KMS-11 (cell line): Measurements from ENCODE around the gene HHAT.

Experiments used
- H2AFZ ChIP-seq: fragments of 200-600 bp; sonication (generic); 2 replicates; pipeline ENCODE4 v1.6.1; 2016; ENCODE audit warnings: antibody characterized with exemption, mixed run types, low read depth
- H3K27ac ChIP-seq: fragments of 200-600 bp; sonication (generic); 2 replicates; pipeline ENCODE4 v1.6.1; 2016; ENCODE audit warnings: mild to moderate bottlenecking, mixed run types
- H3K27me3 ChIP-seq: fragments of 200-600 bp; sonication (generic); 2 replicates; pipeline ENCODE4 v1.6.1; 2017; ENCODE audit warnings: mild to moderate bottlenecking, low read depth, mixed run types, moderate library complexity; ENCODE audit not compliant: insufficient read depth
- H3K36me3 ChIP-seq: fragments of 200-600 bp; sonication (generic); 2 replicates; pipeline ENCODE4 v1.6.1; 2017; ENCODE audit warnings: mild to moderate bottlenecking, mixed run types; ENCODE audit not compliant: insufficient read depth
- H3K4me1 ChIP-seq: fragments of 200-600 bp; sonication (generic); 2 replicates; pipeline ENCODE4 v1.6.1; 2016; ENCODE audit warnings: mild to moderate bottlenecking, low read depth, mixed run types; ENCODE audit not compliant: poor library complexity, severe bottlenecking
- H3K4me2 ChIP-seq: fragments of 200-600 bp; sonication (generic); 2 replicates; pipeline ENCODE4 v1.7.0; 2016; ENCODE audit warnings: mild to moderate bottlenecking, mixed run types
- H3K4me3 ChIP-seq: fragments of 200-600 bp; sonication (generic); IDR thresholded peaks from 2 replicates; pipeline ENCODE4 v1.6.1; 2017; ENCODE audit warnings: low read depth, low read length, mixed read lengths; ENCODE audit not compliant: insufficient read depth
- H3K79me2 ChIP-seq: fragments of 200-600 bp; sonication (generic); 2 replicates; pipeline ENCODE4 v1.6.1; 2016; ENCODE audit warnings: low read depth, mixed run types; ENCODE audit not compliant: insufficient read depth
- H3K9ac ChIP-seq: fragments of 200-600 bp; sonication (generic); 2 replicates; pipeline ENCODE4 v1.6.1; 2016; ENCODE audit warnings: mild to moderate bottlenecking, mixed run types
- H4K20me1 ChIP-seq: fragments of 200-600 bp; sonication (generic); 2 replicates; pipeline ENCODE4 v1.6.1; 2016; ENCODE audit warnings: mild to moderate bottlenecking, mixed run types; ENCODE audit not compliant: insufficient read depth
- CTCF ChIP-seq: fragments of 200-600 bp; sonication (generic); conservative IDR thresholded peaks from 2 replicates; pipeline ENCODE4 v1.6.1; 2017; ENCODE audit warnings: low read depth, mild to moderate bottlenecking, antibody characterized with exemption, low read length, moderate library complexity, mixed read lengths

The HHAT gene

GRCh38 chr1:210369425-210369824, 40.7 kb downstream of the HHAT start:
- Histone ChIP-seq H3K4me1 (peaks cover 34% of the 10 kb centered on the region), H3K36me3 (no peaks in the 10 kb centered on the region), H3K27ac (no peak overlapping the region), H3K27me3 (no peaks in the 10 kb centered on the region), H3K4me3 (no peak overlapping the region), H3K79me2 (no peaks in the 10 kb centered on the region), H4K20me1 (no peaks in the 10 kb centered on the region), H2AFZ (no peak overlapping the region), H3K4me2 (no peak overlapping the region), H3K9ac (no peak overlapping the region)
- no peak for TF ChIP-seq CTCF

GRCh38 chr1:210371916-210372315, 43.2 kb downstream of the HHAT start:
- H3K9ac ChIP-seq = no peak overlapping the region
- no peaks in the 10 kb centered on the region for H4K20me1 ChIP-seq
- H3K4me1 ChIP-seq = peaks cover 38% of the 10 kb centered on the region
- H3K4me2 ChIP-seq = no peak overlapping the region
- H3K79me2 ChIP-seq = no peaks in the 10 kb centered on the region
- H3K27ac ChIP-seq = peak overlapping the region; percentile 92; the same call in 1 of the 2 replicates
- no peaks in the 10 kb centered on the region for H3K27me3 ChIP-seq
- H3K4me3 ChIP-seq = no peak overlapping the region
- TF ChIP-seq CTCF = no peak
- H3K36me3 ChIP-seq = no peaks in the 10 kb centered on the region
- no peak overlapping the region for H2AFZ ChIP-seq

GRCh38 chr1:210372491-210372890, 43.8 kb downstream of the HHAT start:
- H3K27ac ChIP-seq = peak overlapping the region; percentile 92; the same call in 1 of the 2 replicates
- no peak overlapping the region for H3K4me2 ChIP-seq
- no peak for TF ChIP-seq CTCF

GRCh38 chr1:210372931-210373627, 44.4 kb downstream of the HHAT start:
- Histone ChIP-seq H3K79me2 (no peaks in the 10 kb centered on the region), H3K27me3 (no peaks in the 10 kb centered on the region), H3K36me3 (no peaks in the 10 kb centered on the region), H2AFZ (no peak overlapping the region), H4K20me1 (no peaks in the 10 kb centered on the region), H3K4me1 (peaks cover 38% of the 10 kb centered on the region), H3K9ac (no peak overlapping the region), H3K4me3 (no peak overlapping the region), H3K27ac (peak overlapping the region; percentile 92), H3K4me2 (peak overlapping the region; percentile 32)
- no peak for TF ChIP-seq CTCF

More at GRCh38 chr1:210372491-210372890, 43.8 kb downstream of the HHAT start:
- no peaks in the 10 kb centered on the region for H3K27me3 ChIP-seq
- peaks cover 38% of the 10 kb centered on the region for H3K4me1 ChIP-seq
- H2AFZ ChIP-seq = no peak overlapping the region
- no peaks in the 10 kb centered on the region for H3K79me2 ChIP-seq
- no peak overlapping the region for H3K4me3 ChIP-seq
- H3K36me3 ChIP-seq = no peaks in the 10 kb centered on the region
- no peak overlapping the region for H3K9ac ChIP-seq
- no peaks in the 10 kb centered on the region for H4K20me1 ChIP-seq
